Measurements from ENCODE around the gene LMO4.

The LMO4 gene

GRCh38 chr1:87329051-87329525, 408 bp downstream of the LMO4 start:
- DNase-seq, result peak; percentile 74

GRCh38 chr1:87329526-87330056, 911 bp downstream of the LMO4 start:
- DNase-seq, result no peak

GRCh38 chr1:87330057-87330884, 1.6 kb downstream of the LMO4 start:
- peak; percentile 94 for DNase-seq

GRCh38 chr1:87330885-87331364, 2.2 kb downstream of the LMO4 start:
- DNase-seq, result no peak

GRCh38 chr1:87331365-87332241, 2.9 kb downstream of the LMO4 start:
- peak; percentile 82 for DNase-seq

- no peak for DNase-seq
These were observed 5.1 kb downstream of the LMO4 start for GRCh38 chr1:87333692-87334347.

- peak; percentile 94 for DNase-seq
These were observed 5.9 kb downstream of the LMO4 start for GRCh38 chr1:87334351-87335174.

GRCh38 chr1:87335175-87335884, 6.7 kb downstream of the LMO4 start:
- DNase-seq, result peak; percentile 89

GRCh38 chr1:87336623-87337067, 8.0 kb downstream of the LMO4 start:
- DNase-seq, result no peak

- no peak for DNase-seq
These were observed 8.9 kb downstream of the LMO4 start for GRCh38 chr1:87337606-87338005.

GRCh38 chr1:87338566-87338965, 9.9 kb downstream of the LMO4 start:
- DNase-seq, result peak; percentile 76

- no peak for DNase-seq
These were observed 15.6 kb downstream of the LMO4 start for GRCh38 chr1:87344231-87344630.

GRCh38 chr1:87346130-87346814, 17.6 kb downstream of the LMO4 start:
- no peak for DNase-seq

- no peak for DNase-seq
These were observed 19.8 kb downstream of the LMO4 start for GRCh38 chr1:87348341-87349019.

- no peak for DNase-seq
These were observed 20.4 kb downstream of the LMO4 start for GRCh38 chr1:87349036-87349435.

- DNase-seq, result no peak
These were observed 27.2 kb downstream of the LMO4 start for GRCh38 chr1:87355894-87356293.

- peak; percentile 60 for DNase-seq
These were observed 27.9 kb downstream of the LMO4 start for GRCh38 chr1:87356591-87356990.

GRCh38 chr1:87358219-87358618, 29.5 kb downstream of the LMO4 start:
- no peak for DNase-seq

- no peak for DNase-seq
These were observed 30.9 kb downstream of the LMO4 start for GRCh38 chr1:87359586-87359985.
